ENCODE measurements around the gene FECH. TPM values are rescaled to one million over a fixed set of nuclear protein-coding genes. Genes with fewer than 3 reads are reported as not detected.
"Not testable (repeated sequence)": the region's sequence is repeated elsewhere in the genome, so short reads cannot be mapped to it uniquely, and the experiment has no call there.

Gene FECH
- total RNA-seq, 1 donor from 2014 or later, result 18.1 TPM

- intact Hi-C loops (cut with micrococcal nuclease), result no loop called here
Observed at GRCh38 chr18:57533868-57534510, 52.5 kb downstream of the FECH start.

- intact Hi-C loops (cut with micrococcal nuclease), result no loop called here
Observed at GRCh38 chr18:57533006-57533867, 53.3 kb downstream of the FECH start.

- intact Hi-C loops (cut with micrococcal nuclease), result no loop called here
Observed at GRCh38 chr18:57529151-57529550, 57.4 kb downstream of the FECH start.

- intact Hi-C loops (cut with micrococcal nuclease), result no loop called here
Observed at GRCh38 chr18:57527556-57528229, 58.8 kb downstream of the FECH start.

GRCh38 chr18:57523171-57523956, 63.1 kb downstream of the FECH start:
- intact Hi-C loops (cut with micrococcal nuclease), result no loop called here

- intact Hi-C loops (cut with micrococcal nuclease), result not testable (repeated sequence)
Observed at GRCh38 chr18:57522348-57522747, 64.2 kb downstream of the FECH start.

GRCh38 chr18:57519668-57520424, 66.7 kb downstream of the FECH start:
- intact Hi-C loops (cut with micrococcal nuclease), result no loop called here

GRCh38 chr18:57518533-57518932, 68.0 kb downstream of the FECH start:
- intact Hi-C loops (cut with micrococcal nuclease), result no loop called here

GRCh38 chr18:57516056-57516455, 70.4 kb downstream of the FECH start:
- intact Hi-C loops (cut with micrococcal nuclease), result no loop called here

GRCh38 chr18:57505231-57505630, 81.3 kb downstream of the FECH start:
- intact Hi-C loops (cut with micrococcal nuclease), result no loop called here

GRCh38 chr18:57502624-57503023, 83.9 kb downstream of the FECH start:
- intact Hi-C loops (cut with micrococcal nuclease), result no loop called here

- intact Hi-C loops (cut with micrococcal nuclease), result no loop called here
Observed at GRCh38 chr18:57498682-57499256, 87.7 kb downstream of the FECH start.

Other genes starting within 250 kb of the FECH start
- gene ST8SIA3, start 234.1 kb downstream of the FECH start, total RNA-seq, result not detected in 2 replicates
- not detected in 2 replicates for gene ONECUT2, start 151.3 kb downstream of the FECH start, total RNA-seq
- 91.4 and 94.2 TPM in 2 replicates for gene NARS1, start 35.1 kb upstream of the FECH start, total RNA-seq
- not detected in 2 replicates for gene ATP8B1, start 216.6 kb upstream of the FECH start, total RNA-seq

Measured in T-helper 2 cell treated with Interferon-gamma antibody and Interleukin-4, amounts not matched to agents 100 ng/mL and 5 ng/mL, for 36 hours (primary cell).